HCT116 (cell line): ENCODE results near the gene HIPK2. TPM values are rescaled to one million over a fixed set of nuclear protein-coding genes. Genes with fewer than 3 reads are reported as not detected.

Experiments
- ATAC-seq: fragments of 200-7000 bp; cut with Tn5 transposase; 2 replicates; pipeline ENCODE4 v1.9.1; 2020; ENCODE audit warnings: mild to moderate bottlenecking, moderate library complexity
- BruUV-seq: library from RNA; stranded (reverse); fragments of 400-500 nt; replicated peaks from 2 replicates; lab custom pipeline; 2021; lab: Mats Ljungman, UMichigan
- CTCF ChIA-PET: fragments of 300-600 bp; sonication (Branson Sonifier 250); formaldehyde crosslinking; loops from one replicate; lab custom pipeline; 2021; ENCODE audit warnings: antibody characterized with exemption; lab: Charles Lee
- POLR2A ChIA-PET: fragments of 300-600, 350-600 bp; sonication (Branson Sonifier 250); formaldehyde crosslinking; loops from one replicate; lab custom pipeline; 2021; ENCODE audit warnings: antibody characterized with exemption; lab: Charles Lee
- RAD21 ChIA-PET, 2 experiments: fragments of 300-600 bp; sonication (Branson Sonifier 250); formaldehyde crosslinking; loops; one replicate each; lab custom pipeline; 2023; ENCODE audit warnings: low total read pairs in 2 of 2; ENCODE audit not compliant: uncharacterized antibody in 2 of 2, unreplicated experiment in 2 of 2, low non-redundant PET in 1 of 2; lab: Charles Lee
- DNase-seq: peaks from one replicate; pipeline ENCODE4 v3.0.0-alpha.2; 2010; ENCODE audit warnings: low read depth, low spot score
- H2AFZ ChIP-seq: fragments of 200-600 bp; shearing (Covaris generic), sonication (generic); 2 replicates; pipeline ENCODE4 v1.6.1; 2017; ENCODE audit warnings: low read depth, mixed run types, mixed read lengths, antibody characterized with exemption, low read length; ENCODE audit not compliant: poor library complexity, severe bottlenecking
- H3K27ac ChIP-seq: 2 replicates; pipeline ENCODE4 v1.5.1; 2012; ENCODE audit warnings: low read depth, low read length
- H3K27me3 ChIP-seq: fragments of 200-600 bp; sonication (generic); 2 replicates; pipeline ENCODE4 v1.6.1; 2016; ENCODE audit warnings: mixed run types, low read length, mixed read lengths; ENCODE audit not compliant: insufficient read depth
- H3K36me3 ChIP-seq, 2 experiments: fragments of 200-500 bp in 1 of 2; fragments of 200-600 bp in 1 of 2; sonication (Bioruptor generic) in 1 of 2; sonication (generic) in 1 of 2; 2 replicates each; pipeline versions ENCODE4 v1.5.1 to v1.6.1; 2014 to 2016; ENCODE audit warnings: low read length in 2 of 2, inconsistent platforms in 1 of 2, mixed read lengths in 1 of 2, mixed run types in 1 of 2; ENCODE audit not compliant: insufficient read depth in 2 of 2, control insufficient read depth in 1 of 2
- H3K4me1 ChIP-seq, 2 experiments: fragments of 200-600 bp in 1 of 2; sonication (generic) in 1 of 2; 2 replicates each; pipeline versions ENCODE4 v1.5.1 to v1.6.1; 2012 to 2017; ENCODE audit warnings: low read length in 2 of 2, inconsistent platforms in 1 of 2, mild to moderate bottlenecking in 1 of 2, mixed read lengths in 1 of 2, mixed run types in 1 of 2, moderate library complexity in 1 of 2; ENCODE audit not compliant: insufficient read depth in 2 of 2, control insufficient read depth in 1 of 2
- H3K4me2 ChIP-seq: fragments of 200-600 bp; sonication (generic); 2 replicates; pipeline ENCODE4 v1.6.1; 2017; ENCODE audit warnings: mixed run types, low read length, mixed read lengths
- H3K4me3 ChIP-seq, 2 experiments: fragments of 200-600 bp in 1 of 2; sonication (generic) in 1 of 2; replicated peaks in 1 of 2; 2 replicates each; pipeline ENCODE4 v1.5.1; 2011 to 2016; ENCODE audit warnings: low read length in 2 of 2, control low read depth in 1 of 2, low read depth in 1 of 2, mild to moderate bottlenecking in 1 of 2, mixed read lengths in 1 of 2, mixed run types in 1 of 2
- H3K79me2 ChIP-seq: fragments of 200-600 bp; sonication (generic); 2 replicates; pipeline ENCODE4 v1.6.1; 2017; ENCODE audit warnings: mild to moderate bottlenecking, mixed run types, low read length, moderate library complexity, mixed read lengths; ENCODE audit not compliant: insufficient read depth
- H3K9ac ChIP-seq: fragments of 200-600 bp; sonication (generic); 2 replicates; pipeline ENCODE4 v1.6.1; 2016; ENCODE audit warnings: low read length, mixed read lengths
- H3K9me2 ChIP-seq: fragments of 200-600 bp; sonication (generic), shearing (Covaris generic); 2 replicates; pipeline ENCODE4 v1.6.1; 2017; ENCODE audit warnings: mixed run types, mild to moderate bottlenecking, moderate library complexity; ENCODE audit not compliant: insufficient read depth
- H3K9me3 ChIP-seq, 2 experiments: fragments of 200-500 bp in 1 of 2; fragments of 200-600 bp in 1 of 2; sonication (Bioruptor generic) in 1 of 2; sonication (generic) in 1 of 2; 2 replicates each; pipeline ENCODE4 v1.6.1; 2014 to 2017; ENCODE audit warnings: low read length in 2 of 2, mixed read lengths in 2 of 2, inconsistent platforms in 1 of 2, low read depth in 1 of 2, mild to moderate bottlenecking in 1 of 2, mixed run types in 1 of 2, moderate library complexity in 1 of 2; ENCODE audit not compliant: control insufficient read depth in 1 of 2, insufficient read depth in 1 of 2
- H4K20me1 ChIP-seq: fragments of 200-600 bp; sonication (generic), shearing (Covaris generic); 2 replicates; pipeline ENCODE4 v1.6.1; 2017; ENCODE audit warnings: mixed run types, mild to moderate bottlenecking, moderate library complexity; ENCODE audit not compliant: insufficient read depth
- ELF1 ChIP-seq: IDR thresholded peaks from 2 replicates; pipeline ENCODE4 v1.6.1; 2012; ENCODE audit warnings: low read depth, borderline replicate concordance
- MAX ChIP-seq: IDR thresholded peaks from 2 replicates; pipeline ENCODE4 v1.6.1; 2012
- REST ChIP-seq: IDR thresholded peaks from 2 replicates; pipeline ENCODE4 v1.6.1; 2012; ENCODE audit warnings: low read depth
- SRF ChIP-seq: IDR thresholded peaks from 2 replicates; pipeline ENCODE4 v1.6.1; 2012; ENCODE audit warnings: low read depth
- ZBTB33 ChIP-seq: IDR thresholded peaks from 2 replicates; pipeline ENCODE4 v1.6.1; 2011; ENCODE audit warnings: mild to moderate bottlenecking, low read length, moderate library complexity; ENCODE audit not compliant: insufficient replicate concordance; ENCODE audit errors: extremely low read depth
- intact Hi-C: fragments of 100-400 bp; cut with micrococcal nuclease; formaldehyde crosslinking; loops from 2 replicates; pipeline ENCODE4 v1.10.0; 2022
- total RNA-seq: library from RNA; stranded (reverse); gene quantifications from one replicate; pipeline ENCODE4 v1.2.1, GENCODE V29; 2021; ENCODE audit not compliant: unreplicated experiment

Gene HIPK2
- total RNA-seq, 1 experiment from 2014 or later, result 49.5 TPM

GRCh38 chr7:139772873-139773272, 4.9 kb downstream of the HIPK2 start:
- BruUV-seq, result no TSS peak
- Histone ChIP-seq H3K9me3 (no peaks in the 10 kb centered on the region), H3K4me1 (peaks cover 48 to 68% of the 10 kb centered on the region in 2 experiments), H3K36me3 (no peaks in the 10 kb centered on the region; a peak in 1 of 4 replicates), H3K27ac (peak overlapping the region; percentile 80; the same call in 1 of the 2 replicates), H4K20me1 (0 out of 2 replicates have a peak, but pooled peaks cover 4% of the 10 kb centered on the region), H2AFZ (no peak overlapping the region), H3K79me2 (peaks cover 82% of the 10 kb centered on the region), H3K4me2 (peak overlapping the region; percentile 85), H3K9ac (no peak overlapping the region), H3K9me2 (no peaks in the 10 kb centered on the region), H3K27me3 (no peaks in the 10 kb centered on the region), H3K4me3 (no peak overlapping the region)
- intact Hi-C loops, result loop anchor here (5.0 to 10.0 kb wide), 2 partner anchors 106 to 268 kb away; no protein-coding TSS in a partner anchor
- no peak for TF ChIP-seq ELF1
- TF ChIP-seq ZBTB33, result no peak
- no peak for TF ChIP-seq MAX
- TF ChIP-seq SRF, result no peak
- POLR2A ChIA-PET, result interaction anchor here (1.0 kb wide), 1 partner anchor 92 kb away, joined by 4 read pairs; no protein-coding TSS in a partner anchor
- DNase-seq (no peak), ATAC-seq (no peak)
- RAD21 ChIA-PET, result no interaction called here
- CTCF ChIA-PET, result interaction anchor here (1.6 kb wide), 1 partner anchor 126 kb away, joined by 4 read pairs; no protein-coding TSS in a partner anchor

GRCh38 chr7:139772115-139772514, 5.7 kb downstream of the HIPK2 start:
- peak overlapping the region; percentile 7 to 23 for H3K4me3 ChIP-seq
- POLR2A ChIA-PET, result interaction anchor here (1.0 to 1.8 kb wide), 2 partner anchors 35 to 91 kb away, joined by 3 to 4 read pairs; no protein-coding TSS in a partner anchor

More at GRCh38 chr7:139772115-139772514, 5.7 kb downstream of the HIPK2 start:
- no peak for TF ChIP-seq REST
- TF ChIP-seq, all 23 proteins: peak for 0
- CTCF ChIA-PET, result interaction anchor here (1.4 to 1.6 kb wide), 2 partner anchors 125 to 170 kb away, joined by 3 to 4 read pairs; no protein-coding TSS in a partner anchor
- Histone ChIP-seq H3K9me2 (no peaks in the 10 kb centered on the region), H3K27me3 (no peaks in the 10 kb centered on the region), H3K4me2 (peak overlapping the region; percentile 85), H4K20me1 (0 out of 2 replicates have a peak, but pooled peaks cover 4% of the 10 kb centered on the region), H3K4me1 (peaks cover 48 to 68% of the 10 kb centered on the region in 2 experiments), H3K9ac (peak overlapping the region; percentile 46), H3K9me3 (no peaks in the 10 kb centered on the region), H2AFZ (no peak overlapping the region), H3K36me3 (no peaks in the 10 kb centered on the region; a peak in 1 of 4 replicates), H3K79me2 (peaks cover 89% of the 10 kb centered on the region), H3K27ac (peak overlapping the region; percentile 80)
- no peak for DNase-seq
- BruUV-seq, result no TSS peak
- intact Hi-C loops, result loop anchor here (5.0 to 10.0 kb wide), 2 partner anchors 105 to 267 kb away; no protein-coding TSS in a partner anchor
- ATAC-seq, result no peak
- RAD21 ChIA-PET, result interaction anchor here in 1 of 2 experiments (1.6 kb wide), 1 partner anchor 40 kb away, joined by 3 read pairs; no protein-coding TSS in a partner anchor
